C4-2B (cell line): Measurements from ENCODE around the gene PLXNA4.

Experiments
- ZFX ChIP-seq: fragments of 450-650 bp; IDR thresholded peaks from 2 replicates; pipeline ENCODE4 v1.6.1; 2017
- TF ChIP-seq, protein P1 (sequence below): fragments of 450-650 bp; conservative IDR thresholded peaks from 2 replicates; pipeline ENCODE4 v1.5.1; 2017; ENCODE audit warnings: mild to moderate bottlenecking

DNA sequence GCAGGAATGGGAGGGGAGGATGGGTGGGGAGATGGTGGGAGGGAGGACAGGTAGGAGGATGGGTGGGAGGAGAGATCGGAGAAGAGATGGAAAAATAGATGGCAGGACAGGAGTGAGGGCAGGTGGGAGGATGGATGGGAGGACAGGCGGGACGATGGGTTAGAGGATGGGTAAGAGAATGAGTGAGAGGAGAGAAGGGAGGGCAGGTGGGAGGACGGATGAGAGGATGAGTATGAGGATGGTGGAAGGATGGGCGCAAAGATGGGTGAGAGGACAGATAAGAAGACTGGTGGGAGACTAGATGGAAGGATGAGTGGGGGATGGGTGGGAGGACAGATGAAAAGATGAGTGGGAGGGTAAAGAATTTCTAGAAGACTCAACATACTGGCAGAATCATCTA is 438.6 kb downstream of the PLXNA4 start:
- TF ChIP-seq, protein P1, sequence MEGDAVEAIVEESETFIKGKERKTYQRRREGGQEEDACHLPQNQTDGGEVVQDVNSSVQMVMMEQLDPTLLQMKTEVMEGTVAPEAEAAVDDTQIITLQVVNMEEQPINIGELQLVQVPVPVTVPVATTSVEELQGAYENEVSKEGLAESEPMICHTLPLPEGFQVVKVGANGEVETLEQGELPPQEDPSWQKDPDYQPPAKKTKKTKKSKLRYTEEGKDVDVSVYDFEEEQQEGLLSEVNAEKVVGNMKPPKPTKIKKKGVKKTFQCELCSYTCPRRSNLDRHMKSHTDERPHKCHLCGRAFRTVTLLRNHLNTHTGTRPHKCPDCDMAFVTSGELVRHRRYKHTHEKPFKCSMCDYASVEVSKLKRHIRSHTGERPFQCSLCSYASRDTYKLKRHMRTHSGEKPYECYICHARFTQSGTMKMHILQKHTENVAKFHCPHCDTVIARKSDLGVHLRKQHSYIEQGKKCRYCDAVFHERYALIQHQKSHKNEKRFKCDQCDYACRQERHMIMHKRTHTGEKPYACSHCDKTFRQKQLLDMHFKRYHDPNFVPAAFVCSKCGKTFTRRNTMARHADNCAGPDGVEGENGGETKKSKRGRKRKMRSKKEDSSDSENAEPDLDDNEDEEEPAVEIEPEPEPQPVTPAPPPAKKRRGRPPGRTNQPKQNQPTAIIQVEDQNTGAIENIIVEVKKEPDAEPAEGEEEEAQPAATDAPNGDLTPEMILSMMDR = no peak
- TF ChIP-seq ZFX = no peak
